ENCODE data around the gene MDM1. TPM values are rescaled to one million over a fixed set of nuclear protein-coding genes. Genes with fewer than 3 reads are reported as not detected.

The MDM1 gene
- total RNA-seq, 1 experiment from 2014 or later, result 10.6 TPM

- Histone ChIP-seq H3K27me3 (ENCODE audit: insufficient read depth, low read length) (no peaks in the 10 kb centered on the region), H2BK20ac (ENCODE audit: low read depth, low read length, poor library complexity, severe bottlenecking) (no peak overlapping the region), H3T11ph (ENCODE audit: low read length) (no peak overlapping the region), H3K4me2 (ENCODE audit: insufficient read depth, insufficient read length, low read length) (no peak overlapping the region), H3K56ac (ENCODE audit: insufficient read length, low read depth, low read length) (no peak overlapping the region), H3K9ac (ENCODE audit: extremely low read depth, insufficient read length, low read length) (no peak overlapping the region), H4K8ac (replicated peaks; ENCODE audit: insufficient read length, low read depth, low read length) (no peak overlapping the region), H4K20me1 (ENCODE audit: control insufficient read depth, insufficient read depth, insufficient read length) (no peaks in the 10 kb centered on the region), H2BK15ac (ENCODE audit: low read depth, low read length) (no peak overlapping the region), H2BK120ac (ENCODE audit: low read depth, low read length, poor library complexity, severe bottlenecking) (no peak overlapping the region), H3K79me2 (ENCODE audit: insufficient read depth, low read length) (no peaks in the 10 kb centered on the region), H2AK5ac (ENCODE audit: insufficient read length, low read length) (no peak overlapping the region), H4K5ac (ENCODE audit: insufficient read length, low read depth, low read length) (no peak overlapping the region), H3K9me3 (ENCODE audit: control insufficient read depth, low read depth, low read length) (no peaks in the 10 kb centered on the region), H2BK12ac (ENCODE audit: insufficient read length, low read depth, low read length) (no peak overlapping the region), H3K23ac (ENCODE audit: insufficient read length, low read depth, low read length) (no peak overlapping the region), H3K14ac (ENCODE audit: insufficient read depth, low read length) (no peak overlapping the region), H3K79me1 (ENCODE audit: insufficient read depth, low read depth, low read length, poor library complexity, severe bottlenecking) (no peaks in the 10 kb centered on the region), H3K18ac (ENCODE audit: insufficient read length, low read depth, low read length) (no peak overlapping the region), H4K91ac (ENCODE audit: insufficient read length, low read depth, low read length) (no peak overlapping the region), H2BK5ac (ENCODE audit: insufficient read length, low read length) (no peak overlapping the region), H3K23me2 (ENCODE audit: insufficient read length, low read depth, low read length, poor library complexity, severe bottlenecking) (no peaks in the 10 kb centered on the region), H3K4ac (ENCODE audit: low read depth, low read length) (no peak overlapping the region), H2AFZ (ENCODE audit: low read length) (no peak overlapping the region), H3K27ac (ENCODE audit: insufficient read length, low read depth, low read length) (no peak overlapping the region), H3K4me1 (ENCODE audit: insufficient read depth, low read length) (peaks cover 3% of the 10 kb centered on the region; the same call in 1 of the 2 replicates)
- H3K27ac Mint-ChIP-seq, result no peak overlapping the region
- no peaks in the 10 kb centered on the region for H3K9me3 Mint-ChIP-seq
- DNase-seq, result no peak
- no peak for TF ChIP-seq CTCF (conservative IDR thresholded peaks at IDR 0.05)
- no peaks in the 10 kb centered on the region for H3K27me3 Mint-ChIP-seq (ENCODE audit: low read depth)
- no CpG with 5 or more reads among the region's 5 CpGs for WGBS (ENCODE audit: extremely low coverage, insufficient read length, low lambda C conversion rate)
- peaks cover 18 to 24% of the 10 kb centered on the region in 2 experiments for H3K4me1 Mint-ChIP-seq
- H3K36me3 Mint-ChIP-seq (ENCODE audit: insufficient read depth in 1 of 3, low read depth in 3 of 3), result no peaks in the 10 kb centered on the region
- no peak overlapping the region for H3K4me3 Mint-ChIP-seq
Observed at GRCh38 chr12:68279227-68280054, 52.7 kb downstream of the MDM1 start.

All from H9 (cell line).